Heart left ventricle (tissue), 16 donors: Measurements from ENCODE around the gene CFAP157. TPM values are rescaled to one million over a fixed set of nuclear protein-coding genes. Genes with fewer than 3 reads are reported as not detected.
A peak's percentile ranks its signal among the peaks of the same experiment; 100 is the strongest.

Experiments used
- ATAC-seq, 4 donors: fragments of 200-7000 bp; cut with Tn5 transposase; one replicate each; pipeline ENCODE4 v1.9.1; 2020 to 2022; ENCODE audit warnings: moderate library complexity in 4 of 4, mild to moderate bottlenecking in 3 of 4, moderate number of reproducible peaks in 1 of 4
- DNase-seq, 5 donors: peaks; one replicate each; pipeline ENCODE4 v3.0.0-alpha.2; 2020
- H3K27ac ChIP-seq, 12 donors: fragments of 200-600 bp; sonication (generic) in 4 of 12; one replicate each; pipeline versions ENCODE4 v1.5.0 to v1.8.0; 2016 to 2022; ENCODE audit warnings: mild to moderate bottlenecking in 2 of 12
- H3K27me3 ChIP-seq, 9 donors: fragments of 200-600 bp; sonication (generic) in 2 of 9; one replicate each; pipeline versions ENCODE4 v1.5.1 to v1.8.0; 2016 to 2022; ENCODE audit warnings: mild to moderate bottlenecking in 3 of 9
- H3K36me3 ChIP-seq, 9 donors: fragments of 200-600 bp; sonication (generic) in 2 of 9; one replicate each; pipeline versions ENCODE4 v1.5.0 to v1.8.0; 2018 to 2022; ENCODE audit warnings: mild to moderate bottlenecking in 2 of 9
- H3K4me1 ChIP-seq, 12 donors: fragments of 200-600 bp; sonication (generic) in 4 of 12; one replicate each; pipeline versions ENCODE4 v1.5.0 to v1.8.0; 2016 to 2022; ENCODE audit warnings: mild to moderate bottlenecking in 3 of 12
- H3K4me3 ChIP-seq, 12 donors: fragments of 200-600 bp; sonication (generic) in 4 of 12; one replicate each; pipeline versions ENCODE4 v1.5.0 to v1.8.0; 2017 to 2022; ENCODE audit warnings: mild to moderate bottlenecking in 9 of 12, moderate library complexity in 4 of 12
- H3K9me3 ChIP-seq, 12 donors: fragments of 200-600 bp; sonication (generic) in 4 of 12; one replicate each; pipeline versions ENCODE4 v1.5.0 to v1.8.0; 2016 to 2022; ENCODE audit warnings: mild to moderate bottlenecking in 1 of 12
- CTCF ChIP-seq, 12 donors: fragments of 200-600 bp; sonication (generic) in 4 of 12; IDR thresholded peaks; one replicate each; pipeline versions ENCODE4 v1.5.0 to v1.8.0; 2018 to 2022; ENCODE audit warnings: antibody characterized with exemption in 12 of 12, mild to moderate bottlenecking in 5 of 12
- POLR2A ChIP-seq, 2 donors: fragments of 450-650 bp; IDR thresholded peaks; one replicate each; pipeline ENCODE4 v1.6.1; 2017; ENCODE audit warnings: antibody characterized with exemption in 2 of 2, mild to moderate bottlenecking in 2 of 2, moderate library complexity in 2 of 2
- WGBS, 4 donors: extraction: QIAGEN DNeasy Blood & Tissue Kit in 2 of 4; methylation state at CpG; one replicate each; pipeline versions ENCODE4 v1.1.5 to v1.1.7; 2013 to 2018; 5-methylcytosine and 5-hydroxymethylcytosine counted together
- intact Hi-C, 10 donors: fragments of 100-400 bp; cut with DNase I; formaldehyde crosslinking; loops; one replicate each; pipeline versions ENCODE4 v1.11.1 to v1.14.2; 2022
- polyA plus RNA-seq, 2 donors: library from polyadenylated mRNA; stranded (reverse); fragments of 200-250 nt; gene quantifications; one replicate each; pipeline ENCODE4 v1.2.3, GENCODE V29; 2013
- total RNA-seq, 9 donors: library from RNA; depleted of rRNA in 2 of 9; stranded (reverse); fragments of >200 nt in 2 of 9; fragmentation: NEBNext Ultra II Directional in 3 of 9; extraction: Animal tissue kit (Norgen Biotek cat#: 25700) in 3 of 9; gene quantifications; one replicate each; pipeline versions ENCODE4 v1.1.0 to v1.2.4, GENCODE V29; 2016 to 2023
- donor health status: ischemic (EF 13 %, LVEDD 7.1; RV severe dilation, severe dysfunction).
- donor health status: healthy with polysubstance abuse.
- donor health status: DM: no; HTN: yes; CAD: no.
- donor health status: DM: no; HTN: no; CAD: no.
- donor health status: ischemic (EF 25% LVEDD 6.9; RV normal size, moderate dysfunction).
- donor health status: ischemic (EF 25% LVEDD 5.7; RV mildly dilated, moderate dysfunction).
- donor health status: healthy.
- donor health status: DM: yes; HTN: yes; CAD: no.
- donor health status: ischemic (EF 35%, LVEDD 5.7; RV mildly dilated, moderate dysfunction).
- donor health status: nonischemic (EF 11% LVEDD 7.7; RV severe dilation, severe dysfunction).
- donor health status: DM: yes; HTN: yes; CAD: no.
- donor health status: PGD.
- donor health status: ischemic (EF 29% LVEDD 5.4; RV normal size, mild dysfunction).
- donor health status: nonischemic (EF 23%, LVEDD 6.1; RV moderate dilation, normal function).

Gene CFAP157
- total and polyA plus RNA-seq, 11 donors, result 0.08 to 0.87 (median 0.11) TPM; not detected in 7

- TF ChIP-seq POLR2A (IDR thresholded peaks at IDR 0.05), result no peak
- no peak for TF ChIP-seq CTCF (IDR thresholded peaks at IDR 0.05)
- Histone ChIP-seq H3K27me3 (no peaks in the 10 kb centered on the region), H3K36me3 (peaks cover 0 to 67% (median 59%) of the 10 kb centered on the region in 9 donors), H3K4me3 (no peak overlapping the region), H3K9me3 (no peaks in the 10 kb centered on the region), H3K27ac (peak overlapping the region in 9 of 12 donors; percentile 30 to 70 (median 51)), H3K4me1 (peaks cover 0 to 38% (median 15%) of the 10 kb centered on the region in 12 donors)
- ATAC-seq (no peak), DNase-seq (peak in 1 of 5 donors; percentile 69)
- intact Hi-C loops, result loop anchor here in 6 of 10 donors (5.0 to 10.0 kb wide), 5 partner anchors 43 to 235 kb away; partner anchors contain the start of gene ST6GALNAC4 (in 1 of the 6)
- 67 to 91% (median 83%) methylated on average over 10 to 19 of the region's 19 CpGs for WGBS, 4 donors
These were observed 33.0 kb downstream of the CFAP157 start for GRCh38 chr9:127739614-127740330.

- Histone ChIP-seq H3K4me1 (peaks cover 0 to 32% (median 10%) of the 10 kb centered on the region in 12 donors), H3K4me3 (peak overlapping the region in 11 of 12 donors; percentile 4 to 55 (median 44)), H3K27ac (peak overlapping the region in 7 of 12 donors; percentile 0 to 60 (median 33)), H3K9me3 (no peaks in the 10 kb centered on the region), H3K36me3 (peaks cover 0 to 89% (median 77%) of the 10 kb centered on the region in 9 donors), H3K27me3 (no peaks in the 10 kb centered on the region)
- ATAC-seq (peak; percentile 65 to 84 (median 80)), DNase-seq (peak; percentile 78 to 89 (median 83))
- 46 to 61% (median 57%) methylated on average over 36 to 38 of the region's 38 CpGs for WGBS, 4 donors
- intact Hi-C loops, result loop anchor here in 1 of 10 donors (2.0 kb wide), 1 partner anchor 175 kb away; the partner anchor contains the start of gene ST6GALNAC4
- TF ChIP-seq CTCF (IDR thresholded peaks at IDR 0.05) (no peak), POLR2A (IDR thresholded peaks at IDR 0.05) (no peak)
These were observed 35.1 kb downstream of the CFAP157 start for GRCh38 chr9:127741831-127742434.

GRCh38 chr9:127742435-127743088, 35.8 kb downstream of the CFAP157 start:
- Histone ChIP-seq H3K36me3 (peaks cover 0 to 95% (median 80%) of the 10 kb centered on the region in 9 donors), H3K4me1 (peaks cover 0 to 32% (median 10%) of the 10 kb centered on the region in 12 donors), H3K4me3 (peak overlapping the region in 11 of 12 donors; percentile 4 to 55 (median 44)), H3K27me3 (no peaks in the 10 kb centered on the region), H3K9me3 (no peaks in the 10 kb centered on the region), H3K27ac (peak overlapping the region in 1 of 12 donors; percentile 60)
- TF ChIP-seq POLR2A (IDR thresholded peaks at IDR 0.05) (no peak), CTCF (IDR thresholded peaks at IDR 0.05) (no peak)
- 40 to 56% (median 53%) methylated on average over 30 to 33 of the region's 33 CpGs for WGBS, 4 donors
- ATAC-seq (peak in 2 of 4 donors; percentile 12 to 37), DNase-seq (no peak)
- intact Hi-C loops, result loop anchor here in 1 of 10 donors (2.0 kb wide), 1 partner anchor 174 kb away; the partner anchor contains the start of gene ST6GALNAC4
